Upper lobe of left lung (tissue), 4 donors: Measurements from ENCODE around the gene HPCA.

Experiments used
- EP300 ChIP-seq, 4 donors: sonication (generic); formaldehyde crosslinking; IDR thresholded peaks; one replicate each; pipeline ENCODE4 v1.5.1; 2017; ENCODE audit warnings: antibody characterized with exemption in 4 of 4, control low read depth in 2 of 4
- POLR2A ChIP-seq, 4 donors: fragments of 450-650 bp; IDR thresholded peaks; one replicate each; pipeline ENCODE4 v1.5.1; 2016 to 2017; ENCODE audit warnings: antibody characterized with exemption in 4 of 4, mild to moderate bottlenecking in 2 of 4
- POLR2AphosphoS5 ChIP-seq, 2 donors: sonication (generic); formaldehyde crosslinking; IDR thresholded peaks; one replicate each; pipeline ENCODE4 v1.5.1; 2017; ENCODE audit warnings: antibody characterized with exemption in 2 of 2
- TF ChIP-seq, protein P1 (sequence below), 6 experiments: fragments of 450-650 bp in 4 of 6; fragments of 200-600 bp in 2 of 6; sonication (generic) in 2 of 6; IDR thresholded peaks; one replicate each; pipeline ENCODE4 v1.5.1; 2016 to 2019; ENCODE audit warnings: antibody characterized with exemption in 6 of 6

DNA sequence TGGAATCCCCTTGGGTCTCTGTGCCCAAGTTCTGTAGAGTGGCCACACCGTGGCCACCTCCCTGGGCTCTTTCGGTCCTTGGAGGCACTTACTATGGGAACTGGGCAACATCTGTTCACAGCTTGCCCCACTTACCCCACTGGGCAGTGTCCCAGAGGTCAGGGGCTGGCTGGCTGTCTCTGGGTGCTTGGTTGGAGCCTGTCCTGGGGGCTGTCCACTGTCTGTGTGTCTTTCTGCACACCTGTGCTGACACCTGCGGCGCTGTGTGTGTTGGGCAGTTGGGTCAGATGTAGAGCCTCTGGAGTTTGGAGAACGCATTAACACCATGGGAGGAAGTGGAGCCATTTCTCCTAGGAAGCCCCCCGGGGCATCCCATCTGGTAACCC, 16.2 kb downstream of the HPCA start:
- TF ChIP-seq, protein P1, sequence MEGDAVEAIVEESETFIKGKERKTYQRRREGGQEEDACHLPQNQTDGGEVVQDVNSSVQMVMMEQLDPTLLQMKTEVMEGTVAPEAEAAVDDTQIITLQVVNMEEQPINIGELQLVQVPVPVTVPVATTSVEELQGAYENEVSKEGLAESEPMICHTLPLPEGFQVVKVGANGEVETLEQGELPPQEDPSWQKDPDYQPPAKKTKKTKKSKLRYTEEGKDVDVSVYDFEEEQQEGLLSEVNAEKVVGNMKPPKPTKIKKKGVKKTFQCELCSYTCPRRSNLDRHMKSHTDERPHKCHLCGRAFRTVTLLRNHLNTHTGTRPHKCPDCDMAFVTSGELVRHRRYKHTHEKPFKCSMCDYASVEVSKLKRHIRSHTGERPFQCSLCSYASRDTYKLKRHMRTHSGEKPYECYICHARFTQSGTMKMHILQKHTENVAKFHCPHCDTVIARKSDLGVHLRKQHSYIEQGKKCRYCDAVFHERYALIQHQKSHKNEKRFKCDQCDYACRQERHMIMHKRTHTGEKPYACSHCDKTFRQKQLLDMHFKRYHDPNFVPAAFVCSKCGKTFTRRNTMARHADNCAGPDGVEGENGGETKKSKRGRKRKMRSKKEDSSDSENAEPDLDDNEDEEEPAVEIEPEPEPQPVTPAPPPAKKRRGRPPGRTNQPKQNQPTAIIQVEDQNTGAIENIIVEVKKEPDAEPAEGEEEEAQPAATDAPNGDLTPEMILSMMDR (IDR thresholded peaks at IDR 0.05), result no peak
- TF ChIP-seq POLR2A (IDR thresholded peaks at IDR 0.05) (no peak), EP300 (IDR thresholded peaks at IDR 0.05) (no peak), POLR2AphosphoS5 (IDR thresholded peaks at IDR 0.05) (no peak)
